GM12878 (cell line): ENCODE measurements around the gene SCLY.

Source experiments
- CTCF ChIP-seq, 3 experiments: IDR thresholded peaks in 2 of 3; conservative IDR thresholded peaks in 1 of 3; 2 replicates each; pipeline ENCODE4 v1.5.1; 2011; ENCODE audit warnings: low read depth in 3 of 3, low read length in 3 of 3, mild to moderate bottlenecking in 3 of 3, control low read depth in 2 of 3, moderate library complexity in 2 of 3, inconsistent platforms in 1 of 3, mixed read lengths in 1 of 3; ENCODE audit not compliant: control insufficient read depth in 2 of 3, insufficient read depth in 1 of 3; ENCODE audit errors: extremely low read depth in 1 of 3
- SIN3A ChIP-seq: IDR thresholded peaks from 2 replicates; pipeline ENCODE4 v1.6.1; 2012; ENCODE audit warnings: low read depth, low read length, improper control_type of control experiment
- TAF1 ChIP-seq: IDR thresholded peaks from 2 replicates; pipeline ENCODE4 v1.6.1; 2011; ENCODE audit warnings: mild to moderate bottlenecking, low read depth, low read length, borderline replicate concordance
- USF1 ChIP-seq: IDR thresholded peaks from 2 replicates; pipeline ENCODE4 v1.6.1; 2011; ENCODE audit warnings: borderline replicate concordance, low read depth, mild to moderate bottlenecking, moderate library complexity, mixed read lengths, low read length; ENCODE audit not compliant: insufficient read depth; ENCODE audit errors: extremely low read length
- ZNF384 ChIP-seq: IDR thresholded peaks from 2 replicates; pipeline ENCODE4 v1.6.1; 2012; ENCODE audit warnings: low read depth, mild to moderate bottlenecking, low read length, improper control_type of control experiment, borderline replicate concordance
- ZZZ3 ChIP-seq: IDR thresholded peaks from 2 replicates; pipeline ENCODE4 v1.6.1; 2011; ENCODE audit warnings: low read depth; ENCODE audit not compliant: control insufficient read depth, insufficient read length

GRCh38 chr2:238097988-238098871, 37.4 kb downstream of the SCLY start:
- TF ChIP-seq ZZZ3 = no peak
- no peak for TF ChIP-seq SIN3A
- TF ChIP-seq CTCF (IDR thresholded peaks at IDR 0.05 in 2 of 3, conservative IDR thresholded peaks at IDR 0.05 in 1 of 3; ENCODE audit: control insufficient read depth in 2 of 3, extremely low read depth in 1 of 3, insufficient read depth in 1 of 3, low read depth in 3 of 3, low read length in 3 of 3) = no peak
- no peak for TF ChIP-seq USF1
- TF ChIP-seq TAF1 = no peak
- no peak for TF ChIP-seq ZNF384
